ACC112 (cell line): ENCODE data around the gene ZBTB17.
A peak's percentile ranks its signal among the peaks of the same experiment; 100 is the strongest.
"Not testable (repeated sequence)": the region's sequence is repeated elsewhere in the genome, so short reads cannot be mapped to it uniquely, and the experiment has no call there.

ENCODE experiments used
- H2AFZ ChIP-seq: fragments of 200-600 bp; sonication (generic); one replicate; pipeline ENCODE4 v1.6.0; 2017; ENCODE audit warnings: antibody characterized with exemption, low read length; ENCODE audit not compliant: unreplicated experiment
- H3K27ac ChIP-seq: fragments of 200-600 bp; sonication (generic); 2 replicates; pipeline ENCODE4 v1.5.1; 2014; ENCODE audit warnings: low read depth, mild to moderate bottlenecking, antibody characterized with exemption, low read length, moderate library complexity
- H3K27me3 ChIP-seq: fragments of 200-600 bp; sonication (generic); 2 replicates; pipeline ENCODE4 v1.6.1; 2014; ENCODE audit warnings: mild to moderate bottlenecking, antibody characterized with exemption, low read length, moderate library complexity, mixed read lengths; ENCODE audit not compliant: insufficient read depth
- H3K36me3 ChIP-seq: fragments of 200-600 bp; sonication (generic); 2 replicates; pipeline ENCODE4 v1.6.1; 2016; ENCODE audit warnings: mild to moderate bottlenecking, antibody characterized with exemption, low read length, moderate library complexity, mixed read lengths; ENCODE audit not compliant: insufficient read depth
- H3K4me1 ChIP-seq: fragments of 200-600 bp; sonication (generic); one replicate; pipeline ENCODE4 v1.6.1; 2016; ENCODE audit warnings: low read length, mixed read lengths; ENCODE audit not compliant: insufficient read depth, unreplicated experiment, control insufficient read depth
- H3K4me3 ChIP-seq: fragments of 200-600 bp; sonication (generic); 2 replicates; pipeline ENCODE4 v1.5.1; 2014; ENCODE audit warnings: mild to moderate bottlenecking, low read depth, low read length
- H3K79me2 ChIP-seq: fragments of 200-600 bp; sonication (generic); one replicate; pipeline ENCODE4 v1.6.0; 2016; ENCODE audit warnings: low read length; ENCODE audit not compliant: control insufficient read depth, unreplicated experiment, insufficient read depth

Gene ZBTB17

DNA sequence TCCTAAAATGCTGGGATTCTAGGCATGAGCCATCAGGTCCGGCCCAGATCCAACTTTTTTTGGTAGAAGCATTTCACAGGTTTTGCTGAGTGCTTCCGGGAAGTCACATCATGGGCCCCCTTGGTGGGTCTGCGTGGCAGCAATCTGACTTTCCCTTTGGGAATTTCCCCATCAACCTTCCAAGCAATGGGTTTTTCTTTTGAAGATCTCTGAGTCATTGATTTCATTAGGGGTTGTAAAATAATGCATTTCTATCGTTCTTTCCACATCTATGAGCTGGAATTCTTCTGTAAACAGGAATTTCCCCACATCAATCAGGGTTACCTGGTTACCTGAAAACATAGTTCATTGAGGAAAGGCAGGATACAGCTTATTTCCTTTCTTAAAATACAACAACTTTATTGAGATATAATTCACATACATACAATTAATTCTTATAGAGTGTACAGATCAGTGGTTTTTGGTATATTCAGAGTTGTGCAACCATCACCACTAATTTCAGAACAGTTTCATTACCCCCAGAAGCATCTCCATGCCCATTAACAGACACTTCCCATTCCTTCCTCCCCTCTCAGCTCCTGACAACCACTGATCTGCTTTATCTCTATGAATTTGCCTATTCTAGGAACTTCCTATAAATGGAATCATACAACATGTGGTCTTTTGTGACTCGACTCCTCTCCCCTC lies 9.9 kb upstream of the ZBTB17 start:
- no peak overlapping the region for H3K27ac ChIP-seq
- no peaks in the 10 kb centered on the region for H3K27me3 ChIP-seq

DNA sequence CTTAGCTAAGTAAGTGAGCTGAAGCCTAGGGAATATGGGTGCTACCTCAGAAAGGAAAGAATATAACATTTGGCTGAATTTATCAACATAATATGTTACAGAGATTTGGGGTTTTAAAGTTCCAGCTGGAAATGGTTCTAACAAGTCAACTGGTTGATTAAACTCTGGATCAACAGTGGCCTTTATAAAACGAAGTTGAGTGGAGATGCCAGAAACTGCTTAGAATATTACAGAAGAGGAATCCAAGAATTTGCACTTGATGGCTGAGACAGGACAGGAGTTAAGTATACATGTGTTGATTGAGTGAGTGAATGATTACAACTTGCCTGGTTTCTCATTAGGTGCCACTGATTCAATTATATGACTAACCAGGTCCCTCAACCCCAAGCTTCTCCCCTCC lies 7.4 kb upstream of the ZBTB17 start:
- H3K4me1 ChIP-seq, result no peaks in the 10 kb centered on the region
- H3K27me3 ChIP-seq, result no peaks in the 10 kb centered on the region
- peak overlapping the region; percentile 19; the same call in 1 of the 2 replicates for H3K27ac ChIP-seq
- no peak overlapping the region for H2AFZ ChIP-seq
- no peaks in the 10 kb centered on the region for H3K36me3 ChIP-seq
- H3K79me2 ChIP-seq, result no peaks in the 10 kb centered on the region
- H3K4me3 ChIP-seq, result no peak overlapping the region

More for the DNA sequence above, 9.9 kb upstream of the ZBTB17 start:
- no peaks in the 10 kb centered on the region for H3K4me1 ChIP-seq
- no peaks in the 10 kb centered on the region for H3K79me2 ChIP-seq
- no peak overlapping the region for H2AFZ ChIP-seq
- H3K36me3 ChIP-seq, result no peaks in the 10 kb centered on the region
- H3K4me3 ChIP-seq, result no peak overlapping the region

DNA sequence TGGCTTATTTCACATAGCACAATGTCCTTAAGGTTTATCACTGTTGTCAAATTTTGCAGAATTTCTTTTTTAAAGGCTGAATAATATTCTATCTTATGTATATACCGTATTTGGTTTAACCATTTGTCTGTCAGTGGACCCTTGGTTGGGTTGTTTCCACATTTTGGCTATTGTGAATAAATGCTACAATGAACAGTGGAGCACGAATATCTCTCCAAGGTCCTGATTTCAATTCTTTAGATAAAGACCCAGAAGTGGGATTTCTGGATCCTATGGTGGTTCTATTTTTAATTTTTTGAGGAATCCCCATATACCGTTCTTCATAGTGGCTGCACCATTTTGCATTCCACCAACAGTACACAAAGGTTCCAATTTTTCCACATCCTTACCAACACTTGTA lies 5.8 kb upstream of the ZBTB17 start:
- no peaks in the 10 kb centered on the region for H3K27me3 ChIP-seq
- no peaks in the 10 kb centered on the region for H3K4me1 ChIP-seq
- H3K4me3 ChIP-seq, result no peak overlapping the region
- no peak overlapping the region for H3K27ac ChIP-seq
- no peak overlapping the region for H2AFZ ChIP-seq
- H3K36me3 ChIP-seq, result no peaks in the 10 kb centered on the region
- no peaks in the 10 kb centered on the region for H3K79me2 ChIP-seq

DNA sequence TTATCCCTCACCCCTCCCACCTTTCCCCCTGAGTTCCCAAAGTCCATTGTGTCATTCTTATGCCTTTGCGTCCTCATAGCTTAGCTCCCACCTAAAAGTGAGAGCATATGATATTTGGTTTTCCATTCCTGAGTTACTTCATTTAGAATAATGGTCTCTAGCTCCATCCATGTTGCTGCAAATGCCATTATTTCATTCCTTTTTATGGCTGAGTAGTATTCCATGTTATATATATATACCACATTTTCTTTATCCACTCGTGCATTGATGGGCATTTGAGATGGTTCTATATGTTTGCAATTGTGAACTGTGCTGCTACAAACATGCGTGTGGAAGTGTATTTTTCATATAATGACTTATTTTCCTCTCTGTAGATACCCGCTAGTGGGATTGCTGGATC lies 2.0 kb upstream of the ZBTB17 start:
- H3K4me3 ChIP-seq, H3K27ac ChIP-seq, H3K36me3 ChIP-seq, H2AFZ ChIP-seq, H3K27me3 ChIP-seq, H3K4me1 ChIP-seq: not testable (repeated sequence)
- H3K79me2 ChIP-seq, result peaks cover 24% of the 10 kb centered on the region

DNA sequence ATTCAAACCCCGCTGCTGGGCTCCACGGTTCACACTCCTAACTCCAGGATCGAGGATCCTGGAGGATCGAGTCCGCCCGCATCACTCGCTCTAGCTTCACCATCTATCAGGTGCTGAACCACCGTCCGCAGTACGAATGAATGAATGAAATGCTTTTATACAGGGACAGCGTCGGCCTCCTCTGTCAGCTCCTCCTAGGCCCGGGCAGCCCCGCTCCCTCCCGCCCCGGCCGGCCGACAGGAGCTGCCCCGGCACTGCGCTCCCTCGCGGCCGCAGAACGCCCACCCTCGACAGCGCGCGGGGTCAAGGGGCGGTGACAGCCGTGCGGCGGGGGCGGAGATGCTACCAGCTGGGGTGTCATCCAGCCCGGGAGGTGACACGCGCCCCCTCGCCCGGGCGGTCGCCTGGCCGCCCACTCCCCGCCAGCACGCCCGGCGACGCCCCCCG lies 520 bp downstream of the ZBTB17 start:
- Histone ChIP-seq H3K36me3 (0 out of 2 replicates have a peak, but pooled peaks cover 13% of the 10 kb centered on the region), H3K4me3 (peak overlapping the region; percentile 85), H3K27me3 (no peaks in the 10 kb centered on the region), H3K79me2 (peaks cover 39% of the 10 kb centered on the region), H3K27ac (peak overlapping the region; percentile 40; the same call in 1 of the 2 replicates), H3K4me1 (no peaks in the 10 kb centered on the region), H2AFZ (peak overlapping the region; percentile 91)

DNA sequence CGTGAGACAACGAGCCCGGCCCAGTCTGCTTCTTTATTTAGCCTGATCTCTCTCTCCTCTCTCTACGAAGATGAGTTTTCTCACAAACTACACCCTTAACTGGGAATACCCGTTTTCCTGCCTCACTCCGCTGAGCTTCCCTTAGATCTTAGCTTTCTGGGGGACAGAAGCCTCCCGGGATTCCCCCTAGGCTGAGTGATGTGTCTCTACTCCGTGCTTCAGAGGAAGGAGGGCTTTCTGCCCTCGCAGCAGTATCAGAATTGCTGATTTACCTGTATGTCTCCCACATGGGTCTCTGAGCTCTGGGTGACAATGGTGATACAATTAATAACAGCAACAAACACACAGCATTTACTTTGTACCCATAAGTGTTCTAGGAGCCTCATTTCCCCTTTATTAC lies 1.0 kb downstream of the ZBTB17 start:
- peaks cover 42% of the 10 kb centered on the region for H3K79me2 ChIP-seq
- H2AFZ ChIP-seq, result no peak overlapping the region
- H3K27me3 ChIP-seq, result no peaks in the 10 kb centered on the region
- H3K4me1 ChIP-seq, result no peaks in the 10 kb centered on the region
- peaks cover 13% of the 10 kb centered on the region; the same call in 1 of the 2 replicates for H3K36me3 ChIP-seq
- H3K4me3 ChIP-seq, result peak overlapping the region; percentile 85
- peak overlapping the region; percentile 40; the same call in 1 of the 2 replicates for H3K27ac ChIP-seq

DNA sequence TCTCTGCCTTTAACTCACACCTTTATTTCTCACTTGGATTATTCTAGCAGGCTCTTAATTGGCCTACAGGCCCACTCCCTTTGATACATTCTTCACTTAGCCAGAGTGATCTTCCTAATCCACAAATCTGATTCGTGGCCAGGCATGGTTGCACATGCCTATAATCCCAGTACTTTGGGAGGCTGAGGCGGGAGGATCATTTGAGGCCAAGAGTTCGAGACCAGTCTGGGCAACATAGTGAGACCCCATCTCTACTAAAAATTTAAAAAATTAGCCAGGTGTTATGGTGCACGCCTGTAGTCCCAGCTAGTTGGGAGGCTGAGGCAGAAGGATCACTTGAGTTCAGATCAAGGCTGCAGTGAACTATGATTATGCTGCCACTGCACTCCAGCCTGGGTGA lies 2.1 kb downstream of the ZBTB17 start:
- Histone ChIP-seq H3K27ac (no peak overlapping the region), H3K36me3 (peaks cover 13% of the 10 kb centered on the region; the same call in 1 of the 2 replicates), H3K4me3 (no peak overlapping the region), H2AFZ (no peak overlapping the region), H3K27me3 (no peaks in the 10 kb centered on the region), H3K79me2 (peaks cover 50% of the 10 kb centered on the region), H3K4me1 (no peaks in the 10 kb centered on the region)

DNA sequence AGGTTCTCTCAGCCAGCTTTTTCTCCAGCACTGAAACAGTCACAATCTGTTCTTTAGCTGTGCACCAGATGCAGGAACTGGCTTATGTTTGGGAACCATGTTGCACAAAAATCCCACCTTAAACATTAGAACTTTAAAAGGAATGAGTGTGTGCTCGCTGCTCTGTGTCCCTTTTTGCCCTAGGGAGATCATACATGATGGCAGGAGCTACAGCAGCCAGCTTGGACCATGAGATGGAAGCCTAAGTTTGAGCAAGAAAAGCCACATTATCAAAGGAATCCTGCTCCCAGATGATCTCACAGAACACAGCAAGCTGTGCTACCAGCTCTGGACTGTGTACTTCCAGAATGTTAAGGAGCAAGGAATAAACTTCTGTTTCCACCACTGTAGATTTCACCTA lies 3.5 kb downstream of the ZBTB17 start:
- no peaks in the 10 kb centered on the region for H3K27me3 ChIP-seq
- H2AFZ ChIP-seq, result no peak overlapping the region
- peaks cover 13% of the 10 kb centered on the region; the same call in 1 of the 2 replicates for H3K36me3 ChIP-seq
- peaks cover 64% of the 10 kb centered on the region for H3K79me2 ChIP-seq
- H3K27ac ChIP-seq, result no peak overlapping the region
- no peak overlapping the region for H3K4me3 ChIP-seq
- peaks cover 7% of the 10 kb centered on the region for H3K4me1 ChIP-seq

DNA sequence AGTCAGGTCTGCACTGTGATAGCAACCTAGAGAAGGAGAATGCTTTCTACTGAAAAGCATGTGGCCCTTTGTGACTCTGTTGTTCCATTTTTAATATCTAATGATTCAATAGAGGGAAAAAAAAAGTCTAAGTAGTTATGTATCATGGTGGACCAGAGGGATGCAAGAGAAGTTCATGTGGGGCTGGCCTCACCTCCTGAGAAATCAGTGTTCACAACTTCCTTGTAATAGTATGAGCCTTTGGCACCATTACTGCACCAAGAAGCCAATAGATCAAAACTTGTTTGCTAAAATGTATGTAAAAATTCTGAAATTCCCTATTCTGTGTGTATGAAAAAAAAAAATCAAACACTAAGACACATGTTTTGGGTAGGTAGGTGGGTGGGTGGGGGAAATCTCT lies 5.0 kb downstream of the ZBTB17 start:
- no peak overlapping the region for H3K27ac ChIP-seq
- peaks cover 21% of the 10 kb centered on the region for H3K4me1 ChIP-seq
- H2AFZ ChIP-seq, result no peak overlapping the region
- peaks cover 70% of the 10 kb centered on the region for H3K79me2 ChIP-seq
- no peaks in the 10 kb centered on the region for H3K27me3 ChIP-seq
- no peak overlapping the region for H3K4me3 ChIP-seq
- H3K36me3 ChIP-seq, result peaks cover 13% of the 10 kb centered on the region; the same call in 1 of the 2 replicates

DNA sequence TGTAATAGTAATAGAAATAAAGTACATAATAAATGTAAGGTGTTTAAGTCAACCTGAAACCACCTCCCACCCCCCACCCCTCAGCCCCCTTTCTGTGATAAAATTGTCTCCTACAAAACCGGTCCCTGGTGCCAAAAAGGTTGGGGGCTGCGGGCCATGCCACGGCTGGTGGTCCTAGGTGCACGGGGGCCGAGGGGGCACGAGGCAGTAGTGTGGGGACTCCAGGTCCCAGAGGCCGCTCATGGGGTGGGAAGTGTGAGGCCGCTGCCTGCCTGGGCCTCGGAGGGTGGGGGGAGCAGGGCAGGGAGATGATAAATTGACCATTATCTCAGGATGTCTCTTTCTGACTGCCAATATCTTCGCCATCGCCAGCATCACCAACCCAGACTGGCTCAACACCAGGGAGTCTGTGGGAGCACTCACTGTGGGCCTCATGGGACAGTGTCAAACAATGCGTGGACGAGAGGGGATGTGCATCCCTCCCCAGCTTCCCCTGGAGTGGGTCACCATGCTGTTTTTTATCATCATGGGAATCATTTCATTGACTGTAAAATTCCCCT lies 6.5 kb downstream of the ZBTB17 start:
- H3K36me3 ChIP-seq, result peaks cover 13% of the 10 kb centered on the region; the same call in 1 of the 2 replicates
- peaks cover 63% of the 10 kb centered on the region for H3K79me2 ChIP-seq
- H3K4me3 ChIP-seq, result no peak overlapping the region
- H3K4me1 ChIP-seq, result peaks cover 36% of the 10 kb centered on the region
- no peaks in the 10 kb centered on the region for H3K27me3 ChIP-seq
- H3K27ac ChIP-seq, result no peak overlapping the region
- H2AFZ ChIP-seq, result no peak overlapping the region

DNA sequence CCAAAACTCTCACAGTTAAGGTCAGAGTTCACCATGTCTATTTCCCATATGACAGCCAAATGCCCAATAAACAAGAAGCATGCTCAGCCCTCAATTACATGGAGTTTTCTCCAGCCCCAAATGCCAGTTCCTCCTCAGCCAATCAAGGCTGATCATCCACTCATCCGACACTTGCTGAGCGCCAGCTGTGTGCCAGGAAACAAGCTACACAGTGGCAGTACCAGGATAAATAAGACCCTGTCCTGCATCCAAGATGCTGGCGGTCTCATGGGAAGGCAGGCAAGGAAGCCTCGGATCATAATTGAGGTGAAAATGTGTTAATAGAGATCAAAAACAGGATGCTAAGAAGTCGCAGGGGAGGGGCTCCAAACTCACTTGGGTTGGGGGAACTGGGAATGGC lies 7.7 kb downstream of the ZBTB17 start:
- H3K4me1 ChIP-seq, result peaks cover 49% of the 10 kb centered on the region
- H3K36me3 ChIP-seq, result peaks cover 13% of the 10 kb centered on the region; the same call in 1 of the 2 replicates
- H3K27me3 ChIP-seq, result no peaks in the 10 kb centered on the region
- no peak overlapping the region for H2AFZ ChIP-seq
- peaks cover 60% of the 10 kb centered on the region for H3K79me2 ChIP-seq
- 0 out of 2 replicates have a peak overlapping the region, but pooled peaks have one; percentile 97 for H3K27ac ChIP-seq
- no peak overlapping the region for H3K4me3 ChIP-seq
